GM12878 (cell line): ENCODE measurements around the gene XRCC6. TPM values are rescaled to one million over a fixed set of nuclear protein-coding genes. Genes with fewer than 3 reads are reported as not detected.
A peak's percentile ranks its signal among the peaks of the same experiment; 100 is the strongest.

Experiments
- ATAC-seq: fragments of 200-7000 bp; cut with Tn5 transposase; 3 replicates; pipeline ENCODE4 v1.9.1; 2020; ENCODE audit warnings: mild to moderate bottlenecking, moderate library complexity
- BruUV-seq: library from RNA; stranded (reverse); fragments of 400-500 nt; replicated peaks from 2 replicates; lab custom pipeline; 2021; lab: Mats Ljungman, UMichigan
- CTCF ChIA-PET: fragments of 300-600 bp; sonication (Branson Sonifier 250); formaldehyde crosslinking; extraction: SDS; loops from one replicate; lab custom pipeline; 2021; ENCODE audit warnings: inconsistent platforms; lab: Yijun Ruan, JAX
- POLR2A ChIA-PET: fragments of 350-600 bp; formaldehyde crosslinking; extraction: SDS; loops from one replicate; lab custom pipeline; 2021; ENCODE audit warnings: inconsistent platforms; lab: Charles Lee
- RAD21 ChIA-PET: fragments of 300-600 bp; sonication (Branson Sonifier 250); formaldehyde crosslinking; loops from one replicate; lab custom pipeline; 2023; ENCODE audit warnings: antibody characterized with exemption; ENCODE audit not compliant: unreplicated experiment; lab: Charles Lee
- SMC1A ChIA-PET: fragments of 300-600 bp; sonication (Branson Sonifier 250); formaldehyde crosslinking; loops from one replicate; lab custom pipeline; 2023; ENCODE audit not compliant: unreplicated experiment, uncharacterized antibody; lab: Charles Lee
- DNase-seq: peaks from one replicate; pipeline ENCODE4 v3.0.0-alpha.2; 2011; ENCODE audit warnings: low read depth, low spot score
- FAIRE-seq: peaks from 3 replicates; lab custom pipeline; 2011; peaks lifted over from hg19 to GRCh38; lab: Jason Lieb, UNC
- H2AFZ ChIP-seq: 2 replicates; pipeline ENCODE4 v1.6.0; 2011; ENCODE audit warnings: low read depth, low read length, control low read depth; ENCODE audit not compliant: control insufficient read depth
- H3K27ac ChIP-seq: 2 replicates; pipeline ENCODE4 v1.5.1; 2011; ENCODE audit warnings: control low read depth; ENCODE audit not compliant: control insufficient read depth, insufficient read depth
- H3K27me3 ChIP-seq, 2 experiments: replicated peaks in 1 of 2; 2 replicates each; pipeline versions ENCODE4 v1.6.0 to v1.6.1; 2011; ENCODE audit warnings: low read length in 1 of 2; ENCODE audit not compliant: control insufficient read depth in 2 of 2, insufficient read depth in 2 of 2
- H3K36me3 ChIP-seq, 2 experiments: 2 replicates each; pipeline ENCODE4 v1.5.1; 2011; ENCODE audit warnings: low read length in 1 of 2; ENCODE audit not compliant: control insufficient read depth in 2 of 2, insufficient read depth in 2 of 2
- H3K4me1 ChIP-seq: 2 replicates; pipeline ENCODE4 v1.6.1; 2011; ENCODE audit warnings: mild to moderate bottlenecking, low read length, moderate library complexity, mixed read lengths; ENCODE audit not compliant: control insufficient read depth, insufficient read depth
- H3K4me2 ChIP-seq: 2 replicates; pipeline ENCODE4 v1.6.0; 2011; ENCODE audit warnings: control low read depth; ENCODE audit not compliant: control insufficient read depth, insufficient read depth
- H3K4me3 ChIP-seq: fragments of 200-600 bp; sonication (generic); 2 replicates; pipeline ENCODE4 v1.5.1; 2016
- H3K79me2 ChIP-seq: 2 replicates; pipeline ENCODE4 v1.6.0; 2011; ENCODE audit warnings: low read length; ENCODE audit not compliant: control insufficient read depth, insufficient read depth
- H3K9ac ChIP-seq: 2 replicates; pipeline ENCODE4 v1.8.0; 2011; ENCODE audit warnings: low read length, control low read depth, mixed read lengths; ENCODE audit not compliant: control insufficient read depth, insufficient read depth
- H3K9me3 ChIP-seq: replicated peaks from 3 replicates; pipeline ENCODE4 v1.5.1; 2011; ENCODE audit warnings: mild to moderate bottlenecking, low read length; ENCODE audit not compliant: control insufficient read depth, insufficient read depth
- H4K20me1 ChIP-seq: 2 replicates; pipeline ENCODE4 v1.6.0; 2011; ENCODE audit not compliant: control insufficient read depth, insufficient read depth
- BCLAF1 ChIP-seq: fragments of 450-650 bp; IDR thresholded peaks from 2 replicates; pipeline ENCODE4 v1.6.1; 2017; ENCODE audit warnings: antibody characterized with exemption, mild to moderate bottlenecking, moderate library complexity
- POLR2A ChIP-seq: IDR thresholded peaks from 2 replicates; pipeline ENCODE4 v1.6.1; 2011; ENCODE audit warnings: low read depth, mild to moderate bottlenecking, low read length
- WGBS: methylation state at CpG from one replicate; pipeline ENCODE4 v1.1.6; 2016; ENCODE audit warnings: low lambda C conversion rate; ENCODE audit not compliant: insufficient replicate concordance, insufficient coverage; ENCODE audit errors: missing lambda C conversion rate; 5-methylcytosine and 5-hydroxymethylcytosine counted together
- in situ Hi-C: fragments of 300-500 bp; cut with MboI; formaldehyde crosslinking; loops from 9 replicates; pipeline ENCODE4 v1.14.3; 2018; ENCODE audit warnings: mixed read lengths
- intact Hi-C: fragments of 100-400 bp; cut with micrococcal nuclease; formaldehyde crosslinking; loops from one replicate; pipeline ENCODE4 v1.14.2; 2022; ENCODE audit not compliant: unreplicated experiment
- polyA plus RNA-seq, 11 experiments: library from polyadenylated mRNA; depleted of rRNA in 4 of 11; unstranded in 6 of 11; stranded (reverse) in 5 of 11; fragments of >200 nt; fragmentation: Nextera tagmentation in 4 of 11; fragmentation: Illumina TruSeq in 1 of 11; extraction: Ambion mirVana in 4 of 11; extraction: Trizol in 1 of 11; gene quantifications; 1 replicate in 1 of 11; 2 replicates in 10 of 11; pipeline versions ENCODE4 v1.2.1 to v1.2.3, GENCODE V29; 2011 to 2016; ENCODE audit warnings: inconsistent platforms in 2 of 11, missing spikeins in 2 of 11, low read depth in 1 of 11
- total RNA-seq, 4 experiments: library from RNA; depleted of rRNA in 3 of 4; stranded (reverse); fragments of >200 nt in 3 of 4; fragmentation: Illumina TruSeq in 1 of 4; extraction: Trizol in 1 of 4; gene quantifications; 2 replicates each; pipeline versions ENCODE4 v1.2.1 to v1.2.3, GENCODE V29; 2013 to 2021

Gene XRCC6
- total and polyA plus RNA-seq, 10 of the 15 experiments (the other 5 are each of a cell fraction or from before 2014, with no cell fraction given) = 186 to 718 (median 348) TPM

GRCh38 chr22:41598081-41598480 lies 23.0 kb upstream of the XRCC6 start:
- ATAC-seq (no peak), FAIRE-seq (no peak)
- H3K4me2 ChIP-seq = no peak overlapping the region
- CTCF ChIA-PET = interaction anchor here (0.6 to 3.2 kb wide), 17 partner anchors 9 to 234 kb away, joined by 3 to 46 read pairs (median 5); partner anchors contain the start of genes PMM1, POLR3H and XRCC6
- no peak overlapping the region for H2AFZ ChIP-seq
- intact Hi-C loops = loop anchor here (5.0 kb wide), 1 partner anchor 56 kb away; the partner anchor contains the start of gene POLR3H
- H3K27ac ChIP-seq = no peak overlapping the region
- RAD21 ChIA-PET = interaction anchor here (0.7 to 2.3 kb wide), 7 partner anchors 8 to 194 kb away, joined by 3 to 11 read pairs (median 4); partner anchors contain the start of genes DESI1 and XRCC6
- no peaks in the 10 kb centered on the region for H3K27me3 ChIP-seq
- no peak overlapping the region for H3K4me3 ChIP-seq
- H3K9me3 ChIP-seq = no peaks in the 10 kb centered on the region; the same call in 2 of the 3 replicates
- TF ChIP-seq POLR2A (peak; percentile 14; the same call in 1 of the 2 replicates), BCLAF1 (no peak)
- TF ChIP-seq, all 136 proteins: peak for 1
- in situ Hi-C loops = no loop called here
- no TSS peak for BruUV-seq
- WGBS = 99% methylated on average over 5 of the region's 5 CpGs
- Histone ChIP-seq H3K79me2 (no peaks in the 10 kb centered on the region), H3K9ac (no peak overlapping the region), H3K4me1 (peaks cover 2% of the 10 kb centered on the region), H3K36me3 (peaks cover 8 to 19% of the 10 kb centered on the region in 2 experiments; a peak in 3 of 4 replicates), H4K20me1 (peaks cover 3% of the 10 kb centered on the region; the same call in 1 of the 2 replicates)
- DNase-seq = no peak
- POLR2A ChIA-PET = no interaction called here
- SMC1A ChIA-PET = interaction anchor here (1.0 to 2.6 kb wide), 4 partner anchors 8 to 194 kb away, joined by 4 to 9 read pairs (median 8); partner anchors contain the start of gene PMM1
